SH-SY5Y (cell line): ENCODE results near the gene BMX.

Source experiments
- GATA2 ChIP-seq: IDR thresholded peaks from 2 replicates; pipeline ENCODE4 v1.6.1; 2011; ENCODE audit warnings: mild to moderate bottlenecking, low read depth, low read length
- GATA3 ChIP-seq: IDR thresholded peaks from 2 replicates; pipeline ENCODE4 v1.6.1; 2011; ENCODE audit warnings: low read depth, mild to moderate bottlenecking, low read length, moderate library complexity

DNA sequence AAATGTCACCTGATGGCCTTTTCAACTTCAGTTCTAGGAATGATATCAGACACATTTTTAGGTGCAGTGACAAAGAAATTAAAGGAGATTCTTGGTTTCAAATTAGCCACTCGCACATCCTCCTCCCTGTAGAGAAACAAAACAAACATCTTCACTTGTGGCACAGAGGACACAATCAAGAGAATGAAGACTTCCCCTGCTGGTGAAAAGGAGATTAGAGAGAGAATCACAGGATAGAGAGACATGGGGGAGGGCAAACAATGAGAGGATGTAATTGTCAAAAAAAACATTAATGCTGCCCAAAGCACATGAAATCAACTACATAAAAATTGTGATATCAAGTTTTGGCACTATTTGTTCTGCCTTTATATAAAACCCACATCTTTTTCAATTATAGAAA lies 65.6 kb downstream of the BMX start:
- TF ChIP-seq GATA2 (no peak), GATA3 (no peak)
